PC-3 (cell line): ENCODE results near the gene PPM1D.

ENCODE experiments used
- CTCF ChIP-seq: fragments of 300-600 bp; sonication (generic); conservative IDR thresholded peaks from 2 replicates; pipeline ENCODE4 v1.5.1; 2017; ENCODE audit warnings: antibody characterized with exemption, low read depth, mild to moderate bottlenecking, low read length
- EZH2phosphoT487 ChIP-seq: fragments of 300-600 bp; sonication (generic); IDR thresholded peaks from 2 replicates; pipeline ENCODE4 v1.6.1; 2018; ENCODE audit warnings: mild to moderate bottlenecking, antibody characterized with exemption, low read length, borderline replicate concordance

DNA sequence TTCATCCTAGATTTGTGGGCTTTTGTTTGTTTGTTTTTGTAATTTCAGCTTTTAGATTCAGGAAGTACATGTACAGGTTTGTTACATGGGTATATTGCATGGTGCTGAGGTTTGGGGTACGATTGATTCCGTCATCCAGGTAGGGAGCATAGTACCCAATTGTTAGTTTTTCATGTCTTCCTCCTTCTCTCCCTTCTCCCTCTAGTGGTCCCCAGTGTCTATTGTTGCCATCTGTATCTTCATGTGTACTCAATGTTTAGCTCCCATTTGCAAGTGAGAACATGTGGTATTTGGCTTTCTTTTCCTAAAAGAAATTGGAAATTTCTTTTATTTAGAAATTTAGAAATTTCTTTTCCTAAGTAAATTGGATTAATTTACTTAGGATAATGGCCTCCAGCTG, 40.5 kb downstream of the PPM1D start:
- peak; percentile 69 for TF ChIP-seq CTCF
- no peak for TF ChIP-seq EZH2phosphoT487
